ENCODE data around the gene TMC7. TPM values are rescaled to one million over a fixed set of nuclear protein-coding genes. Genes with fewer than 3 reads are reported as not detected.

TMC7 gene
- total and polyA plus RNA-seq, 9 of the 15 experiments (the other 6 are each of a cell fraction or from before 2014, with no cell fraction given): 0.08 to 2.0 (median 1.5) TPM

GRCh38 chr16:18966791-18967190 lies 16.9 kb upstream of the TMC7 start:
- Histone ChIP-seq H3K4me1 (replicated peaks in 1 of 2; ENCODE audit: control insufficient read depth in 2 of 2, insufficient read depth in 2 of 2, low read length in 2 of 2) (no peaks in the 10 kb centered on the region), H3K27me3 (ENCODE audit: control insufficient read depth in 2 of 2, insufficient read depth in 2 of 2, low read length in 2 of 2) (no peaks in the 10 kb centered on the region; a peak in 3 of 5 replicates), H3K9me1 (ENCODE audit: control insufficient read depth, insufficient read depth, low read length) (no peaks in the 10 kb centered on the region), H3K27ac (ENCODE audit: extremely low read depth, low read depth, low read length) (no peak overlapping the region), H3K9me3 (replicated peaks; ENCODE audit: control insufficient read depth, insufficient read depth, low read depth, low read length) (no peaks in the 10 kb centered on the region), H2AFZ (ENCODE audit: low read depth, low read length) (no peak overlapping the region), H4K20me1 (replicated peaks; ENCODE audit: control insufficient read depth, insufficient read depth, low read length) (no peaks in the 10 kb centered on the region), H3K9ac (ENCODE audit: insufficient read depth in 1 of 2, low read depth in 2 of 2, low read length in 2 of 2) (no peak overlapping the region), H3K36me3 (ENCODE audit: control insufficient read depth, insufficient read depth, low read length) (no peaks in the 10 kb centered on the region), H3K4me3 (no peak overlapping the region), H3K4me2 (ENCODE audit: insufficient read depth, low read length) (no peak overlapping the region), H3K79me2 (ENCODE audit: control insufficient read depth, insufficient read depth, low read length) (no peaks in the 10 kb centered on the region)
- no TSS peak for BruUV-seq (replicated peaks)
- 21% methylated on average over 5 of the region's 5 CpGs for WGBS (ENCODE audit: insufficient coverage, low coverage, missing lambda C conversion rate)
- no peak for FAIRE-seq
- in situ Hi-C loops (cut with MboI): no loop called here
- ATAC-seq: no peak
- no peak for DNase-seq (ENCODE audit: extremely low read depth in 1 of 4, low spot score in 3 of 4)
- POLR2A ChIA-PET: interaction anchor here (0.9 to 2.6 kb wide), 4 partner anchors 9 to 177 kb away, joined by 3 to 8 read pairs (median 4); partner anchors contain the start of gene RPS15A
- CTCF ChIA-PET (ENCODE audit: low intra/inter-chr PET ratio): no interaction called here
- intact Hi-C loops (cut with micrococcal nuclease): no loop called here
- TF ChIP-seq CBFB (CRISPR knock-in tag; IDR thresholded peaks at IDR 0.05): no peak
- TF ChIP-seq, protein P1, sequence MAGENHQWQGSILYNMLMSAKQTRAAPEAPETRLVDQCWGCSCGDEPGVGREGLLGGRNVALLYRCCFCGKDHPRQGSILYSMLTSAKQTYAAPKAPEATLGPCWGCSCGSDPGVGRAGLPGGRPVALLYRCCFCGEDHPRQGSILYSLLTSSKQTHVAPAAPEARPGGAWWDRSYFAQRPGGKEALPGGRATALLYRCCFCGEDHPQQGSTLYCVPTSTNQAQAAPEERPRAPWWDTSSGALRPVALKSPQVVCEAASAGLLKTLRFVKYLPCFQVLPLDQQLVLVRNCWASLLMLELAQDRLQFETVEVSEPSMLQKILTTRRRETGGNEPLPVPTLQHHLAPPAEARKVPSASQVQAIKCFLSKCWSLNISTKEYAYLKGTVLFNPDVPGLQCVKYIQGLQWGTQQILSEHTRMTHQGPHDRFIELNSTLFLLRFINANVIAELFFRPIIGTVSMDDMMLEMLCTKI (IDR thresholded peaks at IDR 0.05; ENCODE audit: partially characterized antibody): no peak
- no peak for TF ChIP-seq POLR2B (IDR thresholded peaks at IDR 0.05; ENCODE audit: low read depth, partially characterized antibody)
- no peak for TF ChIP-seq THAP7 (CRISPR knock-in tag; IDR thresholded peaks at IDR 0.05)
- TF ChIP-seq ZNF764 (CRISPR knock-in tag; IDR thresholded peaks at IDR 0.05; ENCODE audit: low read depth): no peak
- no peak for TF ChIP-seq MITF (IDR thresholded peaks at IDR 0.05)
- no peak for TF ChIP-seq SRSF1 (IDR thresholded peaks at IDR 0.05; ENCODE audit: low read depth, low read length)
- TF ChIP-seq NR4A1 (CRISPR knock-in tag; IDR thresholded peaks at IDR 0.05): no peak
- TF ChIP-seq NR4A1 (tag; IDR thresholded peaks at IDR 0.05): no peak
- TF ChIP-seq ATF1 (CRISPR knock-in tag; IDR thresholded peaks at IDR 0.05): no peak
- TF ChIP-seq ATF1 (tag; IDR thresholded peaks at IDR 0.05): no peak
- no peak for TF ChIP-seq ZNF740 (CRISPR knock-in tag; IDR thresholded peaks at IDR 0.05)
- no peak for TF ChIP-seq ZNF740 (tag; IDR thresholded peaks at IDR 0.05)
- TF ChIP-seq ZBTB2 (IDR thresholded peaks at IDR 0.05): no peak
- TF ChIP-seq MXI1 (IDR thresholded peaks at IDR 0.05; ENCODE audit: low read depth, low read length): no peak
- TF ChIP-seq, protein P2, sequence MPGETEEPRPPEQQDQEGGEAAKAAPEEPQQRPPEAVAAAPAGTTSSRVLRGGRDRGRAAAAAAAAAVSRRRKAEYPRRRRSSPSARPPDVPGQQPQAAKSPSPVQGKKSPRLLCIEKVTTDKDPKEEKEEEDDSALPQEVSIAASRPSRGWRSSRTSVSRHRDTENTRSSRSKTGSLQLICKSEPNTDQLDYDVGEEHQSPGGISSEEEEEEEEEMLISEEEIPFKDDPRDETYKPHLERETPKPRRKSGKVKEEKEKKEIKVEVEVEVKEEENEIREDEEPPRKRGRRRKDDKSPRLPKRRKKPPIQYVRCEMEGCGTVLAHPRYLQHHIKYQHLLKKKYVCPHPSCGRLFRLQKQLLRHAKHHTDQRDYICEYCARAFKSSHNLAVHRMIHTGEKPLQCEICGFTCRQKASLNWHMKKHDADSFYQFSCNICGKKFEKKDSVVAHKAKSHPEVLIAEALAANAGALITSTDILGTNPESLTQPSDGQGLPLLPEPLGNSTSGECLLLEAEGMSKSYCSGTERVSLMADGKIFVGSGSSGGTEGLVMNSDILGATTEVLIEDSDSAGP (CRISPR knock-in tag; IDR thresholded peaks at IDR 0.05): no peak
- no peak for TF ChIP-seq DMBX1 (CRISPR knock-in tag; IDR thresholded peaks at IDR 0.05; ENCODE audit: borderline replicate concordance)

All from K562 (cell line).